Prostate gland (tissue), 2 donors: ENCODE data around the gene DNASE1L2.

ENCODE experiments used
- POLR2A ChIP-seq: fragments of 450-650 bp; IDR thresholded peaks from one replicate; pipeline ENCODE4 v1.6.1; 2016; ENCODE audit warnings: antibody characterized with exemption, mild to moderate bottlenecking
- TF ChIP-seq, protein P1 (sequence below), 4 experiments: fragments of 200-600 bp in 2 of 4; fragments of 450-650 bp in 2 of 4; sonication (generic) in 2 of 4; IDR thresholded peaks; 1 replicate in 3 of 4; 2 replicates in 1 of 4; pipeline ENCODE4 v1.5.1; 2016 to 2019; ENCODE audit warnings: antibody characterized with exemption in 4 of 4, mild to moderate bottlenecking in 2 of 4, moderate library complexity in 2 of 4

DNA sequence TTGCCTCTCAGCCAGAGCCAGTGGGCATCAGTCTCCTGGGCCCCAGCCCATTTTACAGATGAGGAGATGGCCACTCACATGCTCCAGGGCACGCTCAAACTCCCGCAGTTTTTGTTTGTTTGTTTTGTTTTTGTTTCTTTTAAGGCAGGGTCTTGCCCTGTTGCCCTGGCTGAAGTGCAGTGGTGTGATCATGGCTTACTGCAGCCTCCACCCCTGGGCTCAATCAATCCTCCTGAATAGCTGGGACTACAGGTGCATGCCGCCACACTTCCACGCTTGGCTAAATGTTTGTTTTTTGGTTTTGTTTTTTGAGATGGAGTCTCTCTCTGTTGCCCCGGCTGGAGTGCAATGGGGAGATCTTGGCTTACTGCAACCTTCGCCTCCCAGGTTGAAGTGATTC is 9.3 kb upstream of the DNASE1L2 start:
- TF ChIP-seq, protein P1, sequence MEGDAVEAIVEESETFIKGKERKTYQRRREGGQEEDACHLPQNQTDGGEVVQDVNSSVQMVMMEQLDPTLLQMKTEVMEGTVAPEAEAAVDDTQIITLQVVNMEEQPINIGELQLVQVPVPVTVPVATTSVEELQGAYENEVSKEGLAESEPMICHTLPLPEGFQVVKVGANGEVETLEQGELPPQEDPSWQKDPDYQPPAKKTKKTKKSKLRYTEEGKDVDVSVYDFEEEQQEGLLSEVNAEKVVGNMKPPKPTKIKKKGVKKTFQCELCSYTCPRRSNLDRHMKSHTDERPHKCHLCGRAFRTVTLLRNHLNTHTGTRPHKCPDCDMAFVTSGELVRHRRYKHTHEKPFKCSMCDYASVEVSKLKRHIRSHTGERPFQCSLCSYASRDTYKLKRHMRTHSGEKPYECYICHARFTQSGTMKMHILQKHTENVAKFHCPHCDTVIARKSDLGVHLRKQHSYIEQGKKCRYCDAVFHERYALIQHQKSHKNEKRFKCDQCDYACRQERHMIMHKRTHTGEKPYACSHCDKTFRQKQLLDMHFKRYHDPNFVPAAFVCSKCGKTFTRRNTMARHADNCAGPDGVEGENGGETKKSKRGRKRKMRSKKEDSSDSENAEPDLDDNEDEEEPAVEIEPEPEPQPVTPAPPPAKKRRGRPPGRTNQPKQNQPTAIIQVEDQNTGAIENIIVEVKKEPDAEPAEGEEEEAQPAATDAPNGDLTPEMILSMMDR (IDR thresholded peaks at IDR 0.05), result no peak
- TF ChIP-seq POLR2A, result no peak
